Medulla oblongata (tissue), 1 donor: ENCODE measurements around the gene TLE3.
A peak's percentile ranks its signal among the peaks of the same experiment; 100 is the strongest.

Source experiments
- DNase-seq: peaks from one replicate; pipeline ENCODE4 v3.0.0-alpha.2; 2015; ENCODE audit errors: extremely low spot score

TLE3 gene

GRCh38 chr15:70099167-70099966 lies 1.6 kb upstream of the TLE3 start:
- DNase-seq, result peak; percentile 99

- peak; percentile 68 for DNase-seq
These were observed 897 bp upstream of the TLE3 start for GRCh38 chr15:70098461-70099166.

- no peak for DNase-seq
These were observed 390 bp upstream of the TLE3 start for GRCh38 chr15:70098153-70098460.

- DNase-seq, result no peak
These were observed 725 bp downstream of the TLE3 start for GRCh38 chr15:70097063-70097320.

GRCh38 chr15:70096215-70097062 lies 1.3 kb downstream of the TLE3 start:
- DNase-seq, result peak; percentile 53

- DNase-seq, result no peak
These were observed 2.1 kb downstream of the TLE3 start for GRCh38 chr15:70095408-70096214.

- no peak for DNase-seq
These were observed 2.9 kb downstream of the TLE3 start for GRCh38 chr15:70094690-70095311.

GRCh38 chr15:70093481-70094319 lies 4.0 kb downstream of the TLE3 start:
- no peak for DNase-seq

GRCh38 chr15:70093070-70093469 lies 4.6 kb downstream of the TLE3 start:
- no peak for DNase-seq

- DNase-seq, result no peak
These were observed 5.2 kb downstream of the TLE3 start for GRCh38 chr15:70092464-70093027.

GRCh38 chr15:70091726-70092463 lies 5.8 kb downstream of the TLE3 start:
- DNase-seq, result no peak

GRCh38 chr15:70090436-70091296 lies 7.1 kb downstream of the TLE3 start:
- no peak for DNase-seq

- DNase-seq, result no peak
These were observed 8.1 kb downstream of the TLE3 start for GRCh38 chr15:70089692-70089971.

- no peak for DNase-seq
These were observed 8.6 kb downstream of the TLE3 start for GRCh38 chr15:70088887-70089691.

- no peak for DNase-seq
These were observed 9.3 kb downstream of the TLE3 start for GRCh38 chr15:70088455-70088854.

- no peak for DNase-seq
These were observed 9.9 kb downstream of the TLE3 start for GRCh38 chr15:70087708-70088352.

- DNase-seq, result no peak
These were observed 11.1 kb downstream of the TLE3 start for GRCh38 chr15:70086636-70087035.
